ENCODE data around the gene OR10D3. TPM values are rescaled to one million over a fixed set of nuclear protein-coding genes. Genes with fewer than 3 reads are reported as not detected.

Gene OR10D3
- total RNA-seq, 3 donors from 2014 or later (not counting 1 experiment from before 2014, with no cell fraction given), result not detected

GRCh38 chr11:124197999-124198398, 14.9 kb downstream of the OR10D3 start:
- Histone ChIP-seq H3K36me3 (ENCODE audit: control insufficient read depth, insufficient read depth, low read length) (no peaks in the 10 kb centered on the region), H3K4me1 (ENCODE audit: control insufficient read depth, insufficient read depth, low read length) (no peaks in the 10 kb centered on the region), H3K9me3 (ENCODE audit: control insufficient read depth, insufficient read depth, low read length) (no peaks in the 10 kb centered on the region), H3K4me3 (ENCODE audit: low read length) (no peak overlapping the region), H3K27ac (ENCODE audit: low read length) (no peak overlapping the region), H3K27me3 (ENCODE audit: control insufficient read depth, insufficient read depth, low read length) (no peaks in the 10 kb centered on the region)
- Mint-ChIP-seq H3K27me3 (ENCODE audit: low read depth in 2 of 2) (peaks cover 0 to 10% of the 10 kb centered on the region in 2 donors), H3K4me3 (no peak overlapping the region), H3K9me3 (no peaks in the 10 kb centered on the region), H3K36me3 (no peaks in the 10 kb centered on the region), H3K27ac (no peak overlapping the region), H3K4me1 (no peaks in the 10 kb centered on the region)
- DNase-seq (no peak), ATAC-seq (no peak)
- no peak for TF ChIP-seq CTCF (IDR thresholded peaks at IDR 0.05)
- WGBS (ENCODE audit: insufficient coverage), result 89% methylated on average over 2 of the region's 2 CpGs
- intact Hi-C loops (cut with micrococcal nuclease), result no loop called here

- Histone ChIP-seq H3K9me3 (ENCODE audit: control insufficient read depth, insufficient read depth, low read length) (no peaks in the 10 kb centered on the region), H3K4me3 (ENCODE audit: low read length) (no peak overlapping the region), H3K4me1 (ENCODE audit: control insufficient read depth, insufficient read depth, low read length) (no peaks in the 10 kb centered on the region), H3K27me3 (ENCODE audit: control insufficient read depth, insufficient read depth, low read length) (no peaks in the 10 kb centered on the region), H3K27ac (ENCODE audit: low read length) (no peak overlapping the region), H3K36me3 (ENCODE audit: control insufficient read depth, insufficient read depth, low read length) (no peaks in the 10 kb centered on the region)
- Mint-ChIP-seq H3K27ac (no peak overlapping the region), H3K4me1 (no peaks in the 10 kb centered on the region), H3K9me3 (no peaks in the 10 kb centered on the region), H3K27me3 (ENCODE audit: low read depth in 2 of 2) (peaks cover 0 to 8% of the 10 kb centered on the region in 2 donors), H3K4me3 (no peak overlapping the region), H3K36me3 (no peaks in the 10 kb centered on the region)
- WGBS (ENCODE audit: insufficient coverage), result 87% methylated on average over 7 of the region's 7 CpGs
- no peak for ATAC-seq
- intact Hi-C loops (cut with micrococcal nuclease), result no loop called here
- no peak for DNase-seq
- no peak for TF ChIP-seq CTCF (IDR thresholded peaks at IDR 0.05)
Observed at GRCh38 chr11:124198897-124199296, 15.8 kb downstream of the OR10D3 start.

- Histone ChIP-seq H3K27ac (ENCODE audit: low read length) (no peak overlapping the region), H3K4me3 (ENCODE audit: low read length) (no peak overlapping the region), H3K4me1 (ENCODE audit: control insufficient read depth, insufficient read depth, low read length) (no peaks in the 10 kb centered on the region), H3K27me3 (ENCODE audit: control insufficient read depth, insufficient read depth, low read length) (no peaks in the 10 kb centered on the region), H3K9me3 (ENCODE audit: control insufficient read depth, insufficient read depth, low read length) (no peaks in the 10 kb centered on the region), H3K36me3 (ENCODE audit: control insufficient read depth, insufficient read depth, low read length) (no peaks in the 10 kb centered on the region)
- no peaks in the 10 kb centered on the region for H3K4me1 Mint-ChIP-seq
- intact Hi-C loops (cut with micrococcal nuclease), result no loop called here
- peaks cover 0 to 6% of the 10 kb centered on the region in 2 donors for H3K27me3 Mint-ChIP-seq (ENCODE audit: low read depth in 2 of 2)
- 77% methylated on average over 1 of the region's 1 CpG for WGBS (ENCODE audit: insufficient coverage)
- no peak overlapping the region for H3K27ac Mint-ChIP-seq
- H3K9me3 Mint-ChIP-seq, result no peaks in the 10 kb centered on the region
- no peak overlapping the region for H3K4me3 Mint-ChIP-seq
- TF ChIP-seq CTCF (IDR thresholded peaks at IDR 0.05), result no peak
- DNase-seq, result no peak
- H3K36me3 Mint-ChIP-seq, result no peaks in the 10 kb centered on the region
- no peak for ATAC-seq
Observed at GRCh38 chr11:124199702-124200101, 16.6 kb downstream of the OR10D3 start.

GRCh38 chr11:124200671-124201070, 17.5 kb downstream of the OR10D3 start:
- Mint-ChIP-seq H3K27me3 (ENCODE audit: low read depth in 2 of 2) (peaks cover 0 to 6% of the 10 kb centered on the region in 2 donors), H3K27ac (no peak overlapping the region), H3K36me3 (no peaks in the 10 kb centered on the region), H3K4me1 (no peaks in the 10 kb centered on the region), H3K4me3 (no peak overlapping the region), H3K9me3 (no peaks in the 10 kb centered on the region)
- no peak for TF ChIP-seq CTCF (IDR thresholded peaks at IDR 0.05)
- no peaks in the 10 kb centered on the region for H3K36me3 ChIP-seq (ENCODE audit: control insufficient read depth, insufficient read depth, low read length)
- no peaks in the 10 kb centered on the region for H3K9me3 ChIP-seq (ENCODE audit: control insufficient read depth, insufficient read depth, low read length)
- H3K27ac ChIP-seq (ENCODE audit: low read length), result no peak overlapping the region
- H3K27me3 ChIP-seq (ENCODE audit: control insufficient read depth, insufficient read depth, low read length), result no peaks in the 10 kb centered on the region
- no peak for ATAC-seq
- intact Hi-C loops (cut with micrococcal nuclease), result no loop called here
- no peak for DNase-seq
- H3K4me3 ChIP-seq (ENCODE audit: low read length), result no peak overlapping the region
- no peaks in the 10 kb centered on the region for H3K4me1 ChIP-seq (ENCODE audit: control insufficient read depth, insufficient read depth, low read length)
- WGBS (ENCODE audit: insufficient coverage), result 94% methylated on average over 16 of the region's 16 CpGs

All from natural killer cell (primary cell).